ENCODE results near the gene LGALS7. TPM values are rescaled to one million over a fixed set of nuclear protein-coding genes. Genes with fewer than 3 reads are reported as not detected.

The LGALS7 gene
- polyA plus RNA-seq, 4 donors: 0.57 TPM; not detected in 3

DNA sequence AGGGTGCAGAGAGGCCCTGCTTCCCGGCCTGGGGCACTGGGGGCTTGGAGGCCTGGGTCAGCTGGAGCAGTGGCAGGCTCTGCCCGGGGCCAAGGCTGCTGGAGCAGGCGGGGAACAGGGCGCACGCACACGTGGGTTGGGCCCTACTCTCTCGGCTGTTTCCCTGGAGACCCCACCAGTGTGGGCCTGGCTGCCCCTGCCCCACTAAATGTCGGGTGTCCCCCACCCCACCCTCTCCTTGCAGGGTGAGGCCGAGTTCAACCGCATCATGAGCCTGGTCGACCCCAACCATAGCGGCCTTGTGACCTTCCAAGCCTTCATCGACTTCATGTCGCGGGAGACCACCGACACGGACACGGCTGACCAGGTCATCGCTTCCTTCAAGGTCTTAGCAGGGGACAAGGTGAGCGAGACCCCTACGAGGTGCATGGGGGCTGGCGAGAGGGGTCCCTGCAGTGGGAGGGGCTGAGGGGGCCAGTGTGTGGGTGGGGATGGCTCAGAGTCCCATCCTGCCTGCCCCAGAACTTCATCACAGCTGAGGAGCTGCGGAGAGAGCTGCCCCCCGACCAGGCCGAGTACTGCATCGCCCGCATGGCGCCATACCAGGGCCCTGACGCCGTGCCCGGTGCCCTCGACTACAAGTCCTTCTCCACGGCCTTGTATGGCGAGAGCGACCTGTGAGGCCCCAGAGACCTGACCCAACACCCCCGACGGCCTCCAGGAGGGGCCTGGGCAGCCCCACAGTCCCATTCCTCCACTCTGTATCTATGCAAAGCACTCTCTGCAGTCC, 44.4 kb downstream of the LGALS7 start:
- no peak for DNase-seq (ENCODE audit: low read depth in 4 of 4, low spot score in 3 of 4)

DNA sequence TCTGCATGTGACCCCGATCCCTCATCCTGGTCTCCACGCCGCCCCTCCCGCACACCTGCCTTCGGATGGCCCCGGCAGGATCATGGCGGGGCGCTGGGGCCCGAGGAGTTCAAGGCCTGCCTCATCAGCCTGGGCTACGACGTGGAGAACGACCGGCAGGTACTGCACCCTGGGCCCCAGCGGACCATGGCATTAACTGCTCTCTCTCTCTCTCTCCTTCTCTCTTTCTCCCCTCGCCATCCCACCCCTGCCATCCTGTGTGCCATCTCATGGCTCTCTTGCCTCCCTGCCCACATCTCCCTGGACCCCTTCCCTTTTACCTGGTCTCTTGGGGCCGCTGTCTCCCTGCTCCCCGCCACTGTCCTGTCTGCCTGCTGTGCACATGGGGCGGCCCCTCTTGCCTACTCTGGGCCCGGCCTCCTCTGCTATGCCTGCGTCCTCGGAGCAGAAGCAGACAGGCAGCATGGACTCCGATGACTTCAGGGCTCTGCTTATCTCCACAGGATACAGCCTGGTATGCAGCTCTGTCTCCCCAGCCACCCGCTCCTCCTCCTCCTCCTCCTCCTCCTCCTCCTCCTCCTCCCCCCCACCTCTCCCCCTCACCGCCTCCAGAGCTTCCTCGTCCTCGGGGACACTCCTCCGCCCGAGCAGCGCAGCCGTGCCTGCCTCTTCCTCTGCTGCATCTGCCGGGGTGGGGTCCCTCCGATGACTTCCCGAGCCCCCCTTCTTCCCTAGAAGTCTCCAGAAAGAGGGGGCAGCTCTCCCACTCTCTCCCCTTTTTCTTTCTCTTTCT, 45.3 kb downstream of the LGALS7 start:
- no peak for DNase-seq (ENCODE audit: low read depth in 4 of 4, low spot score in 3 of 4)

DNA sequence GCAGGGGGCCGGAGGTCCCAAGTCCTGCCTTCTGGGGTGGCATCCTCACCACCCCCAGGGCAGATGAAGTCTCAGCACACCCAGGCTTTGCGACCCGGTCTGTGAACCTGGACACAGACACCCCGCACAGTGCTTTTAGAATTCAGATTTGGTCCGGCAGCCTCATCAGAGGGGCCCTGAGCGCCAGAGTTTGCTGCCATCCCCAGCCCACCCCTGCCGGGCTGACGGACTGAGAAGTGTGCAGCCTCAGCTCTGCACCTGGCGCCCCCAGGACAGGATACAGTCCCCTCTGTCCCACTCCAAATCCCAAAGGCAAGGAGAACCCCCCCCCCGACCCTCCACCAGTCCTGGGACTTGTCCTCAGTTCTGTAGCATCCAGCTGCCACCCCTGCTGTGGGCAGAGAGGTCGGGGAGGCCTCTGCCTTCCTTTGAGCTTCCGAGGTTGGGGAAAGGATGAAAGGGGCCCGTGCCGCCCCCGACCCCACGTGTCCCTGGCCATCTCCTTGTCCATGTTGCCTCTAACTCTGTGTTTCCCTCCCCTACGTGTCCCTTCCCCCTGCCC, 45.9 kb downstream of the LGALS7 start:
- no peak for DNase-seq (ENCODE audit: low read depth in 4 of 4, low spot score in 3 of 4)

DNA sequence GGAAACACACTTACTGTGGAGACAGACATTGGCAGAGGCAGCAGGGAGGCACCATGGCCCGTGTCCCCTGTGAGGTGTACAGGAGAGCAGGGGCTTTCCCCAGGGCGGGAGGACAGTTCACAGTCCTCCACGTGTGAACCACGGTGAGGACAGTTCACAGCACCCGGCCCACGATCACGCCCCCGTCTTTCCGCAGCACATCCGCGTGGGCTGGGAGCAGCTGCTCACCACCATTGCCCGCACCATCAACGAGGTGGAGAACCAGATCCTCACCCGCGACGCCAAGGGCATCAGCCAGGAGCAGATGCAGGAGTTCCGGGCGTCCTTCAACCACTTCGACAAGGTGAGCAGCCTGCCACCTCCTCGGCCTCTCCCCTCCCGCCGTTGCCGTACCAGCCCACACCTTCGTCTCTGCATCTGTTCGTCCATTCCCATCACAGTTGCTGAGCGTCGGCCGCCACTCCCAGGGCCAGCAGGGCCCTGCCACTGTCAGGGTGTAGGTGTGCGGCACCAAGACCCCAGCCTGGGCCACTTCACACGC, 46.5 kb downstream of the LGALS7 start:
- DNase-seq (ENCODE audit: low read depth in 4 of 4, low spot score in 3 of 4): no peak

DNA sequence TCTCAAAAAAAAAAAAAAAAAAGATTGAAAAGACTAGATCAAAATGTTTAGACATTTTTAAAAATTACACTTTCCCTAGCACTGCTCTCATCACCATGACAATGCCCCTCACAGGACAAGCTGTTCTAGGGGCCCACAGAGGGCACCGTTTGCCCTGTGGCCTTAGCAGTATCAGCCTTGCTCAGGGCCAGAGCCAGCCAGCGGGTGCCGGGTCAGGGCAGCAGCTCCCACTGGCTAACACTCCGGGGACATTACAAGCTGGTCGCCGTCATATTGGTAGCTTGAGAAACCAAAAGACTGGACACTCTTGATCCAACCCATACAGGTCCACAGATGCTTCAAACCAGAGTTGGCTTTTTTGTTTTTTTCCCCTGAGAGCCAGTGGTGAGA, 47.0 kb downstream of the LGALS7 start:
- DNase-seq (ENCODE audit: low read depth in 4 of 4, low spot score in 3 of 4): no peak

DNA sequence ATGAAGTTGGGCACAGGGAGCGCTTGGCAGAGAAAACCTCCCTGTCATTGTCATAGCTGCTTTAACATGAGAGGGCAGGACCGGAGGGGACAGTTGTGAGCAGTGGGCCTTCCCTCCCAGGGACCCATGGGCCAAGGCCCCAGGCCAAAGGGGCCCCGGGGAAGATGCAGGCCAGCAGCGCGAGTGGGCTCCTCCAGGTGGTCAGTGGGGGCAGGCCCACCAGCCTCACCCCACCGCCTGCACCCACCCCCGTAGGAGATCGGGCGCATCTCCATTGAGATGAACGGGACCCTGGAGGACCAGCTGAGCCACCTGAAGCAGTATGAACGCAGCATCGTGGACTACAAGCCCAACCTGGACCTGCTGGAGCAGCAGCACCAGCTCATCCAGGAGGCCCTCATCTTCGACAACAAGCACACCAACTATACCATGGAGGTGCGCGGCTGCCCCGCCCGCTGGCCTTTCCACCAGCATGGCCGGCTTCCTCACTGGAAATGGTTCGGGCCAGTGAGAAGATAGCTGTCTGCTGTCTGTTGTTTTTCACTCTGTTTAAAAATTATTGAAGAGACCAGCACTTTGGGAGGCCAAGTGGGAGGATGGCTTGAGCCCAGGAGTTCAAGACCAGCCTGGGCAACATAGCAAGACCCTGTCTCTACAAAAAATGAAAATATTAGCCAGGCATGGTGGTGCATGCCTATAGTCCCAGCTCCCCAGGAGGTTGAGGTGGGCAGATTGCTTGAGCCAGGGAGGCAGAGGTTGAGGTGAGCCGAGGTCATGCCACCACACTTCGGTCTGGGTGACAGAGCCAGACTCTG, 47.6 kb downstream of the LGALS7 start:
- no peak for DNase-seq (ENCODE audit: low read depth in 4 of 4, low spot score in 3 of 4)

DNA sequence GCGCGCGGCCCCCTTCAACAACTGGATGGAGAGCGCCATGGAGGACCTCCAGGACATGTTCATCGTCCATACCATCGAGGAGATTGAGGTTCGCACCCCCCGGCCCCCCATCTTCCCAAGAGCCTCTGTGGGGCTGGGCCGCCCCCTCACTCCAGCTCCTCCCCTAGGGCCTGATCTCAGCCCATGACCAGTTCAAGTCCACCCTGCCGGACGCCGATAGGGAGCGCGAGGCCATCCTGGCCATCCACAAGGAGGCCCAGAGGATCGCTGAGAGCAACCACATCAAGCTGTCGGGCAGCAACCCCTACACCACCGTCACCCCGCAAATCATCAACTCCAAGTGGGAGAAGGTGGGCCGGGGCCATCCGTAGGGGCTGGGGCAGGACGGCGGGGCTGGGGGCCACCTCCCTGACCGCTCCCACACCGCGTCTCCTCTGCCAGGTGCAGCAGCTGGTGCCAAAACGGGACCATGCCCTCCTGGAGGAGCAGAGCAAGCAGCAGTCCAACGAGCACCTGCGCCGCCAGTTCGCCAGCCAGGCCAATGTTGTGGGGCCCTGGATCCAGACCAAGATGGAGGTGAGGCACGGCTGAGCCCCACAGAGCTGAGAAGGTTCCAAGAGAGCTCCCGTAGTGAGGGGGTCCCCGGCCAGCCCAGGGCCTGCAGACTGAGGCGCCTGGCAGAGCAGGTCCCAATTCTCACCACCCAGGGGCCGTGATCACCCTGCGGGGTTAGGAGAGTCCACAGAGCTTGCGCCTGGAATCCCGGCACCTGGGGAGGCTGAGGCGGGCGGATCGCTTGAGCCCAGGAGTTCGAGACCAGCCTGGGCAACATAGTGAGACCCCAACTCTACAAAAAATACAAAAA, 49.1 kb downstream of the LGALS7 start:
- no peak for DNase-seq (ENCODE audit: low read depth in 4 of 4, low spot score in 3 of 4)

DNA sequence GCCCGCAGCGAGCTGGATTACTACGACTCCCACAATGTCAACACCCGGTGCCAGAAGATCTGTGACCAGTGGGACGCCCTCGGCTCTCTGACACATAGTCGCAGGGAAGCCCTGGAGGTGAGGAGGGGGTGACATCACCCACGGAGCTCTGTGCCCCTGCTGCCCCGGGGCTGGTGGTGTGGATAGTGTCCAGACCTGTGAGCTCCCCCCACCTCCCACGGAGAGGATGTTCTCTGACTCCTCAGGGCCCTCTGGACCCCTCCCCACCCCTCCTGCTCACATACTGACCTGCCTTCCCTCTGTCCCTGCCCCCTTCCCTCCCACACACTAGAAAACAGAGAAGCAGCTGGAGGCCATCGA, 49.7 kb downstream of the LGALS7 start:
- DNase-seq (ENCODE audit: low read depth in 4 of 4, low spot score in 3 of 4): no peak

DNA sequence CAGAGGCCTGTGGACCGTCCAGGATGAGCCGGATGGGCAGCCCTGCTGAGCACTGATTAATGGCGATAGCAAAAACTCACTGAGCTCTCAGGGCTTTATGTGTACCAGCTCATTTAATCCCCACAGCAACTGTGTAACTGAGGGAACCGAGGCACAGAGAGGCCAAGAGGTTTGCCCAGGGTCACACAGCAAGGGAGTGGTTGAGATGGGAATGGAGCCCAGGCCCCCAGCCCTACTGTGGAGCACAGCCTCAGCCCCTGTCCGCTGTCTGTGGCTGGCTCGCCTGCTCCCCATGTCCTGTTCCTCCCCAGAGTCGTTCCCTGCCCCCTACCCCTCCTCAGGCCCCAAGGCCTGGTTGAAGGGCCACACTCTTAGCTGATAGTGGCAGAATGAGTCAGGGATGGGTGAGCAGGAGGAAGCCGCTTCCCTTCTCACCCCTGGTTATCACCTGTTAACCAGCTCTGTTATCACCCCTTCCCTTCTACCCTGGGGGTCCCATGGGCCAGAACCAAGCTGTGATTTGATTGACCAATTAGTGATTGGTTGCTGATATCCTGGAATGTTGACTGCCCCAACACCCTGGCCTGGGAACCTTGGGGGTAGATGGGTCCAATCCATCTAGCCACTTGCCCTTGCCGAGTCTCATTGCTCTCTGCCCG, 50.2 kb downstream of the LGALS7 start:
- no peak for DNase-seq (ENCODE audit: low read depth in 4 of 4, low spot score in 3 of 4)

DNA sequence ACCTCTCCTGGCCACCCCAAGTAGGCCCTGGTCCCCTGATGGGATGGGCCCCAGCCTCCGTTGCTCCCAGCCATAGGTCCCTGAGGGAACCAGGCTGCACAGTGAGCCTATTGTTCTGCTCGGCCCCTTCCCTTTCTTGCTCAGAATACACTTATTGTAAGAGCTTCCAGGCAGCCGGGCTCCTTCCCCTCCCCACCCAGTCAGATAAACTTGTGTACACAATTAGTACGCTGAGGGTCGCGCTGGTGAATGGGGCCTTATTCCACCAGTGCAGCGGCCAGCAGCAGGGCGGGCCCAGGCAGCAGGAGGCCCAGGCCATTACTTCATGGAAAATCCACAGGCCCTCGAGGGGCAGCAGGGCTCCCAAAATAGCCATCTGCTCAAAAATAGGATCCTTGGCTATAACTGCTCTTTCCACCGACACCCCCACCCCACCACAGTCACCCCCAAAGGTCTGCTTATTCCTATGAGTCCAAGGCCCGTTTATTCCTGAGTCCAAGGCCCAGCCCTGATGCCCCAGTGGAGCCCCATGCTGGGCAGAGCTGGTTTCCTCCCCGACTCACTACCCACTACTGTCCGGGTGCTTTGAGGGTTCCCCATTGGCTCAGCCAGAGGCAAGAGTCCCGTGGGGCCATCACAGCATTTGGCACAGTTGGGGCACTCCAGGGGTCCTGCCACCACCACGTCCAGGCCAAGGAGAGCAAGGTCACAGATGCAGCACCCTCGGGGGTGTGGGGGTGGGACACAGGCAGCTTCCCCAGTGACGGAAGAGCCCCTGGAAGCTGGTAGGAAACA, 51.1 kb downstream of the LGALS7 start:
- no peak for DNase-seq (ENCODE audit: low read depth in 4 of 4, low spot score in 3 of 4)

DNA sequence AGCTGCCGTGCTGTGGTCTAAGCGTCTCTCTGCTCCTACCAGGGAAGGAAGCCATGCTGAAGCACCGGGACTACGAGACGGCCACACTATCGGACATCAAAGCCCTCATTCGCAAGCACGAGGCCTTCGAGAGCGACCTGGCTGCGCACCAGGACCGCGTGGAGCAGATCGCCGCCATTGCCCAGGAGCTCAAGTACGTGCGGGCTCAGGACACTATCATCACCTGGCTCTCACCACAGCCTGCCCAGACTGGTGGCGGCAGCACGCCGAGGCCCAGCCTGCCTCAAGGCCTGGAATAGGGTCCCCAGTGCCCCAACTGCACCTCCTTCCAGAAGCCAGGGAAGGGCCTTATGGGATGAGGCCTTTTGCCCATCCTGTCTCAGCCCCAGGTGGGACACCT, 51.8 kb downstream of the LGALS7 start:
- no peak for DNase-seq (ENCODE audit: low read depth in 4 of 4, low spot score in 3 of 4)

Other genes with a start within 250 kb of the LGALS7 start
- gene MAP4K1, start 155.6 kb downstream of the LGALS7 start, polyA plus RNA-seq (ENCODE audit: insufficient read length in 4 of 4): 1 to 10 TPM; 2.0 to 4.2 (median 3.1) TPM
- 100 to 1,000 TPM; 209 to 326 (median 302) TPM for gene EIF3K, start 154.3 kb downstream of the LGALS7 start, polyA plus RNA-seq (ENCODE audit: insufficient read length in 4 of 4)
- 100 to 1,000 TPM; 470 to 694 (median 623) TPM for gene ACTN4, start 125.9 kb downstream of the LGALS7 start, polyA plus RNA-seq (ENCODE audit: insufficient read length in 4 of 4)
- 10 to 100 TPM in 1 of 4 donors, 1 to 10 TPM in 2, under 1 TPM in 1; 0.41 to 10.6 (median 5.4) TPM for gene CAPN12, start 29.0 kb downstream of the LGALS7 start, polyA plus RNA-seq (ENCODE audit: insufficient read length in 4 of 4)
- gene LGALS7B, start 15.7 kb upstream of the LGALS7 start, polyA plus RNA-seq (ENCODE audit: insufficient read length in 4 of 4): 1 to 10 TPM in 3 of 4 donors, under 1 TPM in 1; 0.78 to 1.9 (median 1.7) TPM
- gene LGALS4, start 39.4 kb upstream of the LGALS7 start, polyA plus RNA-seq (ENCODE audit: insufficient read length in 4 of 4): 1 to 10 TPM in 3 of 4 donors, under 1 TPM in 1; 0.89 to 2.2 (median 1.5) TPM
- 100 to 1,000 TPM in 3 of 4 donors, 10 to 100 TPM in 1; 78.6 to 155 (median 139) TPM for gene ECH1, start 58.3 kb upstream of the LGALS7 start, polyA plus RNA-seq (ENCODE audit: insufficient read length in 4 of 4)
- 100 to 1,000 TPM; 362 to 527 (median 473) TPM for gene HNRNPL, start 76.5 kb upstream of the LGALS7 start, polyA plus RNA-seq (ENCODE audit: insufficient read length in 4 of 4)
- 10 to 100 TPM in 1 of 4 donors, 1 to 10 TPM in 3; 2.9 to 10.6 (median 6.7) TPM for gene RINL, start 104.8 kb upstream of the LGALS7 start, polyA plus RNA-seq (ENCODE audit: insufficient read length in 4 of 4)
- gene SIRT2, start 126.1 kb upstream of the LGALS7 start, polyA plus RNA-seq (ENCODE audit: insufficient read length in 4 of 4): 10 to 100 TPM; 37.9 to 48.3 (median 43.6) TPM
- 10 to 100 TPM in 1 of 4 donors, 1 to 10 TPM in 3; 5.1 to 12.9 (median 7.1) TPM for gene NFKBIB, start 126.5 kb upstream of the LGALS7 start, polyA plus RNA-seq (ENCODE audit: insufficient read length in 4 of 4)
- gene CCER2, start 138.7 kb upstream of the LGALS7 start, polyA plus RNA-seq (ENCODE audit: insufficient read length in 4 of 4): 1 to 10 TPM in 1 of 4 donors, under 1 TPM in 2, not detected in 1; 0.38 to 1.1 (median 0.46) TPM
- 10 to 100 TPM; 31.4 to 64.3 (median 41.1) TPM for gene SARS2, start 157.2 kb upstream of the LGALS7 start, polyA plus RNA-seq (ENCODE audit: insufficient read length in 4 of 4)
- gene MRPS12, start 157.4 kb upstream of the LGALS7 start, polyA plus RNA-seq (ENCODE audit: insufficient read length in 4 of 4): 10 to 100 TPM; 11.9 to 32.1 (median 17.6) TPM
- 10 to 100 TPM; 40.2 to 86.3 (median 60.3) TPM for gene FBXO17, start 202.2 kb upstream of the LGALS7 start, polyA plus RNA-seq (ENCODE audit: insufficient read length in 4 of 4)

Measured in left renal pelvis (tissue), 4 donors.